Vagina (tissue), 2 donors: ENCODE data around the gene NISCH. TPM values are rescaled to one million over a fixed set of nuclear protein-coding genes. Genes with fewer than 3 reads are reported as not detected.

Source experiments
- DNase-seq, 2 donors: peaks; one replicate each; pipeline ENCODE4 v3.0.0-alpha.2; 2017; ENCODE audit errors: extremely low spot score in 2 of 2
- H3K27ac ChIP-seq: fragments of 200-600 bp; sonication (generic); one replicate; pipeline ENCODE4 v1.5.1; 2019
- H3K27me3 ChIP-seq: fragments of 200-600 bp; sonication (generic); one replicate; pipeline ENCODE4 v1.5.1; 2019
- H3K36me3 ChIP-seq, 2 donors: fragments of 200-600 bp; sonication (generic); one replicate each; pipeline ENCODE4 v1.5.1; 2017 to 2019
- H3K4me1 ChIP-seq: fragments of 200-600 bp; sonication (generic); one replicate; pipeline ENCODE4 v1.5.1; 2019
- H3K4me3 ChIP-seq, 2 donors: fragments of 200-600 bp; sonication (generic); 1 replicate in 1 of 2; 2 replicates in 1 of 2; pipeline ENCODE4 v1.5.1; 2016 to 2019
- H3K9me3 ChIP-seq: fragments of 200-600 bp; sonication (generic); one replicate; pipeline ENCODE4 v1.5.1; 2019
- CTCF ChIP-seq, 3 experiments: fragments of 450-650 bp in 2 of 3; fragments of 200-600 bp in 1 of 3; sonication (generic) in 1 of 3; IDR thresholded peaks; one replicate each; pipeline ENCODE4 v1.5.1; 2017 to 2019; ENCODE audit warnings: antibody characterized with exemption in 3 of 3, mild to moderate bottlenecking in 2 of 3, moderate library complexity in 2 of 3
- POLR2A ChIP-seq, 2 donors: fragments of 450-650 bp; IDR thresholded peaks; one replicate each; pipeline ENCODE4 v1.6.1; 2017; ENCODE audit warnings: antibody characterized with exemption in 2 of 2, mild to moderate bottlenecking in 2 of 2, moderate library complexity in 2 of 2
- POLR2AphosphoS5 ChIP-seq, 2 donors: sonication (generic); formaldehyde crosslinking; IDR thresholded peaks; one replicate each; pipeline ENCODE4 v1.9.0; 2017; ENCODE audit warnings: antibody characterized with exemption in 2 of 2, mild to moderate bottlenecking in 2 of 2, low read depth in 1 of 2; ENCODE audit not compliant: insufficient read depth in 1 of 2
- intact Hi-C: fragments of 100-400 bp; cut with DNase I; formaldehyde crosslinking; loops from one replicate; pipeline ENCODE4 v1.15.1; 2023
- total RNA-seq: library from RNA; depleted of rRNA; stranded (reverse); fragments of >200 nt; gene quantifications from one replicate; pipeline ENCODE4 v1.2.3, GENCODE V29; 2016

NISCH gene
- total RNA-seq, 1 donor from 2014 or later, result 103 TPM

DNA sequence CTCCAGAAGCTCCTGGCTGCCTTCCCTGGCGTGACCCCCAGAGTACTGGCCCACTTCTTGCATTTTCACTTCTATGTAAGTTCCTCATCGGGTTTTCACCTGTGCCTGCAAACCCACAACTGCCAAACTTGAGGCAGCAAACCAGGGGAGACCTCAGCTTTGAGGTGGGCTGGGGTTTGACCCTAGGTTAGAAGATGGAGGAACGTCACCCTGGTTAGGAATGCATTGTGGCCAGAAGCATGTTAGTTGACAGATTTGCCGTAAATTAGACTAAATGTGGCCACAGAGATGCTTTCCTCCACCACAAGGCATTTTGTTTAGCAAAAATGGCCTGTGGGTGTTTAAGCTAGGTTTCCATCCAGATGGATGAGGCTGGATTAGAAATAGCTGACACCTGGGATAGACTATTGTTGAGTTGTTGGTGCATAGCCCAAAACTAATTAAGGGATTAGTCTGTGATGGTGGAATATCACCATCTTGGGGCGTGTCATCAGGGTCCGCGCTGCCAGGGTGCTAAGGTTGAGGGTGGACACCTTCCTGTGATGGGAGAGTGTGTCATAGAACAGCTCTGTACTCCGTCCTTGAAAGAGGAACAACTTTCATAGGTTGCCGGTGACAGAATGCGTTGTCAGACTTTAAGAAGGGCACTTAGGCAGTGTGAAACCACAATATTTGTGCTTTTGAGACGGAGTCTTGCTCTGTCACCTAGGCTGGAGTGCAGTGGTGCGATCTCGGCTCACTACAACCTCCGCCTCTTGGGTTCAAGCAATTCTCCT, 3.6 kb downstream of the NISCH start:
- no peak overlapping the region for H3K27ac ChIP-seq
- no peaks in the 10 kb centered on the region for H3K9me3 ChIP-seq
- no peak for DNase-seq
- H3K36me3 ChIP-seq, result peaks cover 0 to 31% of the 10 kb centered on the region in 2 donors
- intact Hi-C loops, result no loop called here
- peaks cover 37% of the 10 kb centered on the region for H3K4me1 ChIP-seq
- TF ChIP-seq POLR2A (IDR thresholded peaks at IDR 0.05) (no peak), CTCF (IDR thresholded peaks at IDR 0.05) (no peak), POLR2AphosphoS5 (IDR thresholded peaks at IDR 0.05; ENCODE audit: insufficient read depth in 1 of 2, low read depth in 1 of 2) (no peak)
- no peak overlapping the region for H3K4me3 ChIP-seq
- no peaks in the 10 kb centered on the region for H3K27me3 ChIP-seq

GRCh38 chr3:52461874-52462273, 6.5 kb downstream of the NISCH start:
- H3K36me3 ChIP-seq, result peaks cover 0 to 38% of the 10 kb centered on the region in 2 donors
- DNase-seq, result no peak
- no peaks in the 10 kb centered on the region for H3K27me3 ChIP-seq
- peaks cover 18% of the 10 kb centered on the region for H3K4me1 ChIP-seq
- intact Hi-C loops, result no loop called here
- TF ChIP-seq POLR2AphosphoS5 (IDR thresholded peaks at IDR 0.05; ENCODE audit: insufficient read depth in 1 of 2, low read depth in 1 of 2) (no peak), CTCF (IDR thresholded peaks at IDR 0.05) (no peak), POLR2A (IDR thresholded peaks at IDR 0.05) (no peak)
- no peaks in the 10 kb centered on the region for H3K9me3 ChIP-seq
- H3K4me3 ChIP-seq, result no peak overlapping the region
- no peak overlapping the region for H3K27ac ChIP-seq

DNA sequence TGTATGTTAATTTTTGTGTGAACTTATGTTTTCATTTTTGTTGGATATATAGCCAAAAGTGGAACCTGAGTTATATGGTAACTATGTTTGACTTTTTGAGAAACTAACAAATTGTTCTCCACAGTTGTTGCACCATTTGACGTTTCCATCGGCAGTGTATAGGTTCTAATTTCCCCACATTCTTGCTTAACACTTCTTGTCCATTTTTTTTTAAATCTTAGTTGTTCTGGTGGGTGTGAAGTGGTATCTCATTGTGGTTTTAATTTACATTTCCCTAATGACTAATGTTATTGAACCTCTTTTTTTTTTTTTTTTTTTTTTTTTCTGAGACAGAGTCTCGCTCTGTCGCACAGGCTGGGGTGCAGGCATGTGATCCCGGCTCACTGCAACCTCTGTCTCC, 8.0 kb downstream of the NISCH start:
- no peak for DNase-seq

DNA sequence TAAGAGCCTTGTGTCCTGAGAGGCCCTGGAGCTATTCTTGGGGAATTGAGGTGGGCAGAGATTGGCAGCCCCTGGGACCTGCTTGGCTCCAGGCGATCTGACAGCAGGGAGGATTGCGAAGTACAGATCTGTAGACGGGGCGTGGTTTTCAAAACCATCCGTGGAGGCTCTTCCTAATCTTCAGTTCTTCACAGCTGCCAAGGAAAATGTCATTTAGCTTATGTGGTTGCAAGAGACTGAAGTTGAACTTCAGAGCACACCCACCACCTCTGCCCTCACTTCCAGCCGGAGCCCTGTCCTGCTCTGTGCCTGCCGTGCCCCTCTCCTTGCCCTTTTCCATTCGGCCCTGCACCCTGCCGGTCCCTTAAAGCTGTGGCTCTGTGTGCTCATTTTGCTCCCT, 12.9 kb downstream of the NISCH start:
- intact Hi-C loops, result no loop called here
- no peaks in the 10 kb centered on the region for H3K9me3 ChIP-seq
- no peaks in the 10 kb centered on the region for H3K27me3 ChIP-seq
- peaks cover 10% of the 10 kb centered on the region for H3K4me1 ChIP-seq
- DNase-seq, result no peak
- H3K4me3 ChIP-seq, result no peak overlapping the region
- H3K27ac ChIP-seq, result peak overlapping the region; percentile 4
- peaks cover 0 to 29% of the 10 kb centered on the region in 2 donors for H3K36me3 ChIP-seq
- TF ChIP-seq POLR2AphosphoS5 (IDR thresholded peaks at IDR 0.05; ENCODE audit: insufficient read depth in 1 of 2, low read depth in 1 of 2) (no peak), CTCF (IDR thresholded peaks at IDR 0.05) (no peak), POLR2A (IDR thresholded peaks at IDR 0.05) (no peak)

More for the DNA sequence above, 8.0 kb downstream of the NISCH start:
- no peaks in the 10 kb centered on the region for H3K27me3 ChIP-seq
- peaks cover 3% of the 10 kb centered on the region for H3K4me1 ChIP-seq
- no peak overlapping the region for H3K27ac ChIP-seq
- intact Hi-C loops, result no loop called here
- no peak for TF ChIP-seq CTCF (IDR thresholded peaks at IDR 0.05)
- TF ChIP-seq POLR2AphosphoS5 (IDR thresholded peaks at IDR 0.05; ENCODE audit: insufficient read depth in 1 of 2, low read depth in 1 of 2), result no peak
- no peak for TF ChIP-seq POLR2A (IDR thresholded peaks at IDR 0.05)
- peaks cover 0 to 36% of the 10 kb centered on the region in 2 donors for H3K36me3 ChIP-seq
- no peak overlapping the region for H3K4me3 ChIP-seq
- H3K9me3 ChIP-seq, result no peaks in the 10 kb centered on the region

DNA sequence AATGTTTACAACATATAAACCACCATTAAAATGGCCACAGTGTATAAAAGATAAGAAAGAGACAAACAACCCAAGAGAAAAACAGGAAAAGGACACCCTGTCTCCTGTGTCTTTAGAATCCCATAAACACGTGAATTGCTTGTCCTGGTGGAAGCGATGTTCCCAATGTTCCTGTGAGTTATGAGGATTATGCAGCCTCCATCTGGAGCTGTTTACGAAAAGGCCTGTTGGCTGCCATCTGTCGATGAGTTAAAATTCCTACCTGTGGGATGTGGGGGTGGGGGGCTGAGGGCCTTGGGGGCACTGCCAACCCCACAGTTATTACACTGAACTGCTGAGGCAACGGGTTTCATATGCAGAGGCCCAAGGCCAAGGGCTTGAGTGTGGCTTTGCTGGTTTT, 13.6 kb downstream of the NISCH start:
- H3K27me3 ChIP-seq, result no peaks in the 10 kb centered on the region
- intact Hi-C loops, result no loop called here
- no peak overlapping the region for H3K4me3 ChIP-seq
- DNase-seq, result no peak
- H3K36me3 ChIP-seq, result peaks cover 0 to 34% of the 10 kb centered on the region in 2 donors
- TF ChIP-seq CTCF (IDR thresholded peaks at IDR 0.05), result no peak
- TF ChIP-seq POLR2A (IDR thresholded peaks at IDR 0.05), result no peak
- no peak for TF ChIP-seq POLR2AphosphoS5 (IDR thresholded peaks at IDR 0.05; ENCODE audit: insufficient read depth in 1 of 2, low read depth in 1 of 2)
- H3K4me1 ChIP-seq, result peaks cover 10% of the 10 kb centered on the region
- H3K27ac ChIP-seq, result peak overlapping the region; percentile 4
- H3K9me3 ChIP-seq, result no peaks in the 10 kb centered on the region
